Left lobe of liver (tissue), 2 donors: ENCODE results near the gene NME7. TPM values are rescaled to one million over a fixed set of nuclear protein-coding genes. Genes with fewer than 3 reads are reported as not detected.
"Not testable (repeated sequence)": the region's sequence is repeated elsewhere in the genome, so short reads cannot be mapped to it uniquely, and the experiment has no call there.

Experiments used
- ATAC-seq: fragments of 200-7000 bp; cut with Tn5 transposase; one replicate; pipeline ENCODE4 v1.9.1; 2020; ENCODE audit warnings: mild to moderate bottlenecking, moderate library complexity
- DNase-seq: peaks from one replicate; pipeline ENCODE4 v3.0.0-alpha.2; 2020; ENCODE audit warnings: low spot score
- total RNA-seq: library from RNA; stranded (reverse); gene quantifications from one replicate; pipeline ENCODE4 v1.2.1, GENCODE V29; 2021
- donor health status: DM: no; HTN: no; CAD: no; lungs with moderate emphysema.
- donor health status: DM: no; HTN: yes; CAD: no.

The NME7 gene, protein sequence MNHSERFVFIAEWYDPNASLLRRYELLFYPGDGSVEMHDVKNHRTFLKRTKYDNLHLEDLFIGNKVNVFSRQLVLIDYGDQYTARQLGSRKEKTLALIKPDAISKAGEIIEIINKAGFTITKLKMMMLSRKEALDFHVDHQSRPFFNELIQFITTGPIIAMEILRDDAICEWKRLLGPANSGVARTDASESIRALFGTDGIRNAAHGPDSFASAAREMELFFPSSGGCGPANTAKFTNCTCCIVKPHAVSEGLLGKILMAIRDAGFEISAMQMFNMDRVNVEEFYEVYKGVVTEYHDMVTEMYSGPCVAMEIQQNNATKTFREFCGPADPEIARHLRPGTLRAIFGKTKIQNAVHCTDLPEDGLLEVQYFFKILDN
- 4.9 TPM for total RNA-seq

DNA sequence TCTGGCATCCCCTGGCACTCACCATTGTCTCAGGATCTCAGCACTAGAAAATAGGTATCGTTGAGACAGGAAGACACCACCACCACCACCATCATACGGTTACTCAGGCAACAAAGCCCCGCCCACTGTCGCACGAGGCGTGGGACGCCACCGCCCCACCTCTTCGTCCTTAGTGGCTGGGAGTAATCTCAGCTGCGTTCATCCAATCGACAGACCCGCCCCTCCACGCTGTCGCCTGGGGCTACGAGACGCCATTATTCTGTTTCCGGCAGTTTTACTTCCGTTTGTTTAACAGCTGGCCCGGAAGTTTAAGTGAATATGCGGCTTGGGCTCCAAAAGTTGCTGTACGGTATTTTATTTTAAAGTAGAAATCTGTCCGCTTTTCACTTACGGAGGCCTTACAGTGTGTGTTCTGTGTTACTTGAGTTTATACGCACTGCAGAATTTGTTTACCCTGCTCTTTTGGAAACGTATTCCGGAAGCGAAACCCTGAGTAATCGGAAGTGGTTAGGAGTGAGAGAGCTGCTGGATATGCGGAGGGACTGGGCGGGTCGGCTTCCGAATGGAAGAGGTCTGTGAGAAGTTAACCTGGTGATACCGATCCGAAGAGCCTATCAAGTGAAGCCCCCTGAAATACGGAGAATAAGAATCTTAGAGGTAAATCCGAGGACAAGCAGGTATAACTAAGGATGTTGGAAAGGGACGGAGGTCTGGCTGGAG lies at the start of gene NME7, which contains the start of gene BLZF1:
TSS of gene NME7 (minus strand) at position 112 of the 720 bp plus-strand sequence. CDS start at position 25, 87 bp downstream.
TSS of gene BLZF1 (plus strand) at position 510 of the 720 bp plus-strand sequence. CDS start 1,328 bp downstream, outside the sequence.
- peak; percentile 99 for ATAC-seq
- peak; percentile 96 for DNase-seq

DNA sequence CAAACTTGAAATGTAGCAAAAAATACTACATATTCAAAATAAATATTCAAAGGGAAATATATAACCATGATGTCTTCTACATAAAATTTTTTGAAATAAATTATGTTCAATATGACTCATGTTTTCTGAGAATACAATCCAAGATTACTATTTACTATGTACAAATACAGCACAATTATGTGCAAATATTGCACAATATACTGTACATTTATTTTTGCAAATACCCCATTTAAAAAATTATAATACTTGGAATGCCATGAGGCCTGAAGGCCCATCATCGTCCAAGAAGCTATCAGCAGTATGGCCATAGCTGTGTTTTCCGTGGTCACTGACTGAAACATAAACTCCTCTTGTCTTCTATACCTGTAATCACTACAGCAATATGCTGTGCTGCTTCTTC lies 47.4 kb upstream of the NME7 start:
- ATAC-seq (no peak), DNase-seq (no peak)

DNA sequence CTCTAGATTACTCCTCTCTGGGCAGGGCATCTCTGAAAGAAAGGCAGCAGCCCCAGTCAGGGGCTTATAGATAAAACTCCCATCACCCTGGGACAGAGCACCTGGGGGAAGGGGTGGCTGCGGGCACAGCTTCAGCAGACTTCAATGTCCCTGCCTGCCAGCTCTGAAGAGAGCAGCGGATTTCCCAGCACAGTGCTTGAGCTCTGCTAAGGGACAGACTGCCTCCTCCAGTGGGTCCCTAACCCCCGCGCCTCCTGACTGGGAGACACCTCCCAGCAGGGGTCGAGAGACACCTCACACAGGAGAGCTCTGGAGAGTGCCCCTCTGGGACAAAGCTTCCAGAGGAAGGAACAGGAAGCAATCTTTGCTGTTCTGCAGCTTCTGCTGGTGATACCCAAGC lies 40.7 kb upstream of the NME7 start:
- not testable (repeated sequence) for DNase-seq, ATAC-seq

GRCh38 chr1:169402578-169402977 lies 35.0 kb upstream of the NME7 start:
- not testable (repeated sequence) for DNase-seq, ATAC-seq

GRCh38 chr1:169395955-169396354 lies 28.4 kb upstream of the NME7 start:
- no peak for DNase-seq
- ATAC-seq: no peak

- no peak for ATAC-seq
- no peak for DNase-seq
Measured at GRCh38 chr1:169392406-169392805, 24.8 kb upstream of the NME7 start.

DNA sequence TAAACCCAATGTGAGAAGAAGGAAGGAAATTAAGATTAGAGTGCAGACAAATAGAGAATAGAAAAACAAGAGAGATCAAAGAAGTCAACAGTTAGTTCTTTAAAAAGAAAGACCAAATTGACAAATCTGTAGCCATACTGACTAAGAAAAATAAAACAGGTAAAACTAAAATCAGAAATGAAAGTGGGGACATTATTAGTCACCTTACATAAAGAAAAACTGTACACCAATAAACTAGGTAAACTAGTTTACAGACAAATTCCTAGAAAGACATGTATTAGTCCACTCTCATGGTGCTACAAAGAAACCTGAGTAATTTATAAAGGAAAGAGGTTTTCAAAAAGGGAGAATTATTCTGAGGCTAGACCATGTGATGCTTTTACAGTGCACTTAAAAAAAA lies 22.7 kb upstream of the NME7 start:
- DNase-seq (no peak), ATAC-seq (no peak)

- no peak for ATAC-seq
- no peak for DNase-seq
Measured at GRCh38 chr1:169387399-169387798, 19.8 kb upstream of the NME7 start.

GRCh38 chr1:169383449-169383848 lies 15.9 kb upstream of the NME7 start:
- DNase-seq (no peak), ATAC-seq (no peak)

DNA sequence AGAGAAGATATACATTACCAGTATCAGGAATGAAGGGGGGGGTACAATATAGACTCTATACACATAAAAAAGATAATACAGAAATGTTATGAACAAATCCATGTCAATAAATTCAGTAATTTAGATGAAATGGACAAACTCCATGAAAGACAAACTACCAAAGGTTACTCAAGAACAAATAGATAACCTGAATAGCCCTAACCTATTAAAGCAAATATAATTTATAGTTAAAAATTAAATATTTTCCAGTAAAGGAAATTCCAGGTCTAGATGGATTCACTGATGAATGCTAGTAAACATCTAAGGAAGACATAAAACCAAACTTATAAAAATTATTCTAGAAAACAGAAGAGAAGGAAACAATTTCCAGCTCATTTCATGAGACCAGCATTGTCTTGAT lies 13.6 kb upstream of the NME7 start:
- ATAC-seq: peak; percentile 34

DNA sequence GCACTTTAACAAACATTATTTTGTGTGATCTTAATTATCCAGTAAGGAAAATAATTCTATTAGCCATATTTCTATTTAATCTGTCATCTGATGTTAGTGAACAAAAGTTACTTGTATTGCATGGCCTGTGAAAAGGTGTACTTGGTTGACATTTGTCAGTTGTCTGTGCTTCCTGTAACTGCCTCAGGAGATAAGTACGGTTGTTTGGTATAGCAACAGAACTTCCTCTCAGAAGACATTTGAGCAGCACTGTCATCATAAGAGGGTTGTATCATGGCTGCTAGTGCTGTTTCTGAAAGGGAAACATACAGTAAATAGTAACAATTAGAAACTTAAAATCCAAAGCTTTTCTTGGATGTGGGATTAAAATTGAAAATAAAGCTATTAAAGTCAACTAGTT lies 3.8 kb upstream of the NME7 start:
- ATAC-seq: no peak
- no peak for DNase-seq

More for the DNA sequence above, 13.6 kb upstream of the NME7 start:
- no peak for DNase-seq

DNA sequence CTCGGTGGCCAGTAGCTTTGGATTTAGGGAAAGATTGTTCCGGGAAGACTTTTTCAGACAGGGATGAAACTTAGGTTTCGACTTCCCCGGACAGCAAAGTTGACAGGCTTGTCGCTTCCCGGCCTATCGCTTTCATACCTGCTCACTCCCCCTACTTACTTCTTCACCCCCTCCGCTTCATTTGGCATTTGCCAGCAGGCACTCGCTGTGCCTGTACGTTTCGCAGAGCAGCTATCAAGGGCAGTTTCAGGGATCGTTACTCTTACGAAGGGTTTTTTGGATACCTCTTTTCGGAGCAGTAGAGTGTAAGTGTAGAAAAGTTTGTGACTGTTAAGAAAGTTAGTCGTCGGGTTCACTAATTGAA lies 791 bp upstream of the NME7 start:
- DNase-seq (no peak), ATAC-seq (peak; percentile 12)

DNA sequence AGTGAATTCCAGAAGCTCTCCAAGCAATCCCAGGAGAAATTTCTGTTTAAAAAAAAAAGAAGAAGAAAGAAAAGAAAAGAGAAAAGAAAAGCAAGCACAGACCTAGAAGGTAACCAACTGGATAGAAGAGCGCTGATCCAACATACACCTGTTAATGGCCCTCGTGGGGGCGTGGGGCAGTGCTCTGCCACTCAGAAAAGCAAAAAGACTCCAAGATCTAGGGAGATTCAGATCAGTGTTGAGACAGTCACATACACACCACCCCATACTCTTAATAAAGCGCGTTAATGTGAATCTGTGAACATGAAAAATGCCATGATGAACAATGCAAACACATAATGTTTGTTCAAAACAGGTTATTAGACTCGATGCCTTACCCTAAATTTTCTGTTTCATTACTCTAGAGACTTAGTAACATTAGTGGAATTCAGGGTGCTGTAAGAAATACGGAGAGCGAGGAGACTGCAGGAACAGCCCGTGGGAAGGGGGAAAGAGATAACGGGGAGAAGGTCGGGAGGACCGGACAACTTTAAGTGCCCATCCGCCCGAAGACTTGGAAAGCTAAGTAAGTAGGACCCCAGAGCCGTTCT lies 406 bp downstream of the NME7 start:
- ATAC-seq: no peak
- no peak for DNase-seq

DNA sequence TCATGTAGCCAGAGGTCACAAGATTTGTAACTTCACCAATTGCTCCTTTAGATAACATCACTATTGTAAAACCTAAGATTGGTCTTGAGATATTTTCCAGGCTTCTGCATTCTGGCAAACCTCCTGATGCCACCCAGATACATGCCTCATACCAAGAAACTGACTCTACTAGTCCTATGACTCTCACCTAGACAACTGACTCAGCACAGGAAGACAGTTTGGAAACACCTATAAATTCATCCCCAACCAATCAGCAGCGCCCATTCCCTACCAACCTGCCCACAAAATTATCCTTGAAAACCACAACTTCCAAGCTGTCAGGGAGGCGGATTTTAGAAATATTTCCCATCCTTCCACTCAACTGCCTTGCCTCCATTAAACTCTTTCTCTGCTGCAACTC lies 2.6 kb downstream of the NME7 start:
- no peak for DNase-seq

DNA sequence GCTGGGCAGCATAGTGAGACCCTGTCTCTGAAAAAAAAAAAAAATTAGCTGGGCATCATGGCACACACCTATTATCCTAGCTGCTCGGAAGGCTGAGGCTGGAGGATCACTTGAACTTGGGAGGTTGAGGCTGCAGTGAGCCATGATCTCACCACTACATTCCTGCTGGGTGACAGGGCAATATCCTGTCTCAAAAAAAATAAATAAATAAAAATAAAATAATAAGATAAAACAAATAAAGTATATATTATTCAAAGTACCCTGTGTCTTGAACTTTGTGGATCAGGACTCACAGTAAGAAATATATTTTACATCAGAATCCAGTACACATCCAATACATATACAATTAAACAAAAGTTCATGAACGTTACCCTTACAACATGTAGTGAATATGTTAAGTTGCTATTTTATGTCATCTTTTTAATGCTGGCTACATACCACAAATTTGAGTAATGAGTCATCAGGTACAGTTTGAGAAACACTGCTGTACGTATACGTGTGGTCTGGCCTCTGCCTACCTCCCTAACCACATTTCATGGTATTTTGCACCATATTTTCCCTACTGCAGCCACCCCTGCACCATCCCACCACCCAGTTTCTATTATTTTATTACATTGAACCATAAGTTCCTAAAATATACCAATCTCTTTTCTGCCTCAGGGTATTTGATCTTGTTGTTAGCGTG lies 4.4 kb downstream of the NME7 start:
- no peak for DNase-seq
- ATAC-seq: no peak

More for the DNA sequence above, 2.6 kb downstream of the NME7 start:
- no peak for ATAC-seq

- no peak for ATAC-seq
- DNase-seq: no peak
Measured at GRCh38 chr1:169361281-169361680, 6.3 kb downstream of the NME7 start.

GRCh38 chr1:169360415-169360814 lies 7.2 kb downstream of the NME7 start:
- no peak for DNase-seq
- no peak for ATAC-seq

DNA sequence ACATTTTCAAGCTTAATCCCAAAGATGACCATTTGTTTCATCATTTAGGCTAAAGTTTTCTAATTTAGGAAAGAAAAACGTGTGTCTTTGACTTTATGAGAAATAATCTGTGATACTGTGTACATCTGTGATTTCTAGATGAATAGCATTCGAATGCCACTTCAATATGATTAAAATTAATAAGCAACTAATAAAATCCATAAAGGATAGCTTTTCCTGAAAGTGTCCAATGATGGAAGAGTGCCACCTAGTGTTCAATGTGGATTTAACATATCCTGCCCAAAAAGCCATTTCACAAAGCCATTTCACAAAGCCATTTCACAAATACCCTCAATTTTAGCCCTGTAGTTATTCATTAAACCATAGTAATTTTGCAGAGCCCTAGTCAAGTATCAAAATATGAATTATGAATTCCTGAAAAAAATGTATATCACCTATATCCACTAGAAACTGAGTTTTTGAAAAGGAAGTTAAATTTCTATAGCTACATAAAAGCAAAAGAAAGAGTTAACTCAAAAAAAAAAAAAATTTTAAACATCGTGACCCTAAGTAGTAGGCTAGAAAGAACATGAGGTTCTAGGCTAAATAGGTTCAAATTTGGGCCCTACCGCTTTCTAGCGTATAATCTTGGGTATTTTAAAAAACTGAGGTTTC lies 19.1 kb downstream of the NME7 start:
- DNase-seq (no peak), ATAC-seq (peak; percentile 83)

DNA sequence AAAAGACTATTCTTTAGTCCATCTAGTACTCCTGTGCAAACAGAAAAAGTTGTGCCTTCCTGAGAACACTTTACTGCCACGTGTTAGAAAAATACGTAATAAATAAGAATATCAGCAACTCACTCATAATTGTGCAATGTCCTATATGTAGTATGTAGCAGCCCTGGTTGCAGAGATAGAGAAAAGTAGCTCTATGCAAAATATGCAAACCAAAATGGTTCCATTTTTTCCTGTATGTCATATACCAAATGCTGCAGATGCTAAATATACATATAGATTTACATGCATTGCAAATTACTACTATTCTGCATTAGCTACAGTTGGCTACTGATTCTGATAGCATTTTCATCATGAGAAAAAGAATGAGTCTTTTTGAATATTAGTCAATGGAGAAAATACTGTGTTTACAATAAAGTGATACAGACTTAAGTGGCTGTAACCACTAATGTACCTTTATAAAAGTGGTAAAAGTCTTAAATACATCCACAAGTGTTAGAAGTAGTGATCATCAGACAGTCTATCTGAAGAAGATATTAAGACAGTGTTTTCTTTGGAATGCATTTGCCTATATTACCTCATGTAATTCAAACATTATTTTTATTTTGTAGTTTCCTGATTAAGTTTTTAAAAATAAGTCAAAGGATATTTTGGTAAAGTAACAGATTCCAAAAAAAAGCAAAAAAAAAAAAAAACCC lies 19.8 kb downstream of the NME7 start:
- no peak for ATAC-seq
- no peak for DNase-seq

DNA sequence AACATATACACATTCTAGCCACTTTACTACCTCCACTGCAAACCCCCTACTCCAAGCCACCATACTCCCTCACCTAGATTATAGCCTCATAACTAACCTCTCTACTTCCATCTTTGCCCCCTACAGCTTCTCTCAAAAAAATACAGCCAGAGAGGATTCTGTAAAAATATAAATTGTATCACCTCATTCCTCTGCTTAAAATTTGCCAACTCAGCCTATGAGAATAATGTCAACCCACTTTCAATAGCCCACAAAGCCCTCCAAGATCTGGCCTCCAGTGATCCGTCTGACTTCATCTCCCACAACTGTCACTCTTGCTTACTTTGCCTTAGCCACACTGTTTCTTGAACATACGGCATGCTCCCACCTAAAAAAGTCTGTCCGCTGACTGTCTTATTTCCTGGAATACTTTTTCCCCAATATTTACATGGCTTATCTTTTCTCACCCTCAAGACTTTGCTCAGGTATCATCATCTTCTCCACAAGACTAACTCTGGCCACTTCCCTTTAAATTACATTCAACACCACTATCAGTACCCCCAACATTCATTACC lies 21.5 kb downstream of the NME7 start:
- DNase-seq: no peak
- no peak for ATAC-seq
